ENCODE measurements around the gene FNDC5.

DNA sequence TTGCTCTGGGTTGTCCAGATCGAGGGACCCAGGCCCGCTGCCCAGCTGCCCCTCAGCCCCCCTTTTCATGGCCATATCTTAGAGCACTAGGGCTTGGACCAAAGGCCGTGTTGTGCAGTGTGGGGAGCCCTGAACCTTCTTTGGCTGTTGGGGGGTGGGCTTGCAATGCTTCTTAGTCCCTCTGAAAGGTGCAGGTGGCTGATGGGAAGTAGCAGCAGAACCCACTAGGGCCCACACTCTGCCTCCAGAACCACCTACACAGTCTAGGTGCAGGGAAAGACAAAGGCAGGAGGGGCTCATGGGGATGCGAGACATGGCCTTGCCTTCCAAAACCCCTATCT is 13.3 kb upstream of the FNDC5 start:
- no peak for TF ChIP-seq CTCF (IDR thresholded peaks at IDR 0.05)
- no peak for TF ChIP-seq POLR2AphosphoS5 (IDR thresholded peaks at IDR 0.05; ENCODE audit: low read depth, low read length)

All from Panc1 (cell line).